Osteocyte (in vitro differentiated cells): ENCODE measurements around the gene CSPG5. TPM values are rescaled to one million over a fixed set of nuclear protein-coding genes. Genes with fewer than 3 reads are reported as not detected.

Experiments
- DNase-seq: peaks from one replicate; pipeline ENCODE4 v3.0.0; 2021; ENCODE audit warnings: mixed read lengths; ENCODE audit not compliant: unreplicated experiment; ENCODE audit errors: extremely low spot score
- H3K27ac Mint-ChIP-seq: one replicate; pipeline ENCODE4 v1.8.0; 2021; ENCODE audit warnings: mild to moderate bottlenecking, mixed read lengths; ENCODE audit not compliant: unreplicated experiment
- H3K27me3 Mint-ChIP-seq: one replicate; pipeline ENCODE4 v1.8.0; 2021; ENCODE audit warnings: mixed read lengths; ENCODE audit not compliant: unreplicated experiment
- H3K36me3 Mint-ChIP-seq: one replicate; pipeline ENCODE4 v1.8.0; 2021; ENCODE audit warnings: mixed read lengths; ENCODE audit not compliant: unreplicated experiment
- H3K4me1 Mint-ChIP-seq: one replicate; pipeline ENCODE4 v1.8.0; 2021; ENCODE audit warnings: mixed read lengths; ENCODE audit not compliant: unreplicated experiment
- H3K4me3 Mint-ChIP-seq: one replicate; pipeline ENCODE4 v1.8.0; 2021; ENCODE audit warnings: mild to moderate bottlenecking, moderate library complexity, mixed read lengths; ENCODE audit not compliant: unreplicated experiment
- H3K9me3 Mint-ChIP-seq: one replicate; pipeline ENCODE4 v1.8.0; 2021; ENCODE audit warnings: mixed read lengths; ENCODE audit not compliant: unreplicated experiment
- CTCF ChIP-seq: fragments of 200-600 bp; sonication (generic); IDR thresholded peaks from 2 replicates; pipeline ENCODE4 v1.5.0; 2021; ENCODE audit warnings: antibody characterized with exemption, mild to moderate bottlenecking, moderate library complexity
- total RNA-seq: library from RNA; stranded (reverse); gene quantifications from 2 replicates; pipeline ENCODE4 v1.2.1, GENCODE V29; 2021

Gene CSPG5
- total RNA-seq, 1 donor from 2014 or later = 0.59 TPM

GRCh38 chr3:47541583-47542108 is 37.0 kb downstream of the CSPG5 start:
- Mint-ChIP-seq H3K27me3 (no peaks in the 10 kb centered on the region), H3K4me1 (no peaks in the 10 kb centered on the region), H3K27ac (no peak overlapping the region), H3K4me3 (no peak overlapping the region), H3K36me3 (no peaks in the 10 kb centered on the region), H3K9me3 (no peaks in the 10 kb centered on the region)
- no peak for DNase-seq
- no peak for TF ChIP-seq CTCF

GRCh38 chr3:47540281-47540680 is 38.4 kb downstream of the CSPG5 start:
- H3K27ac Mint-ChIP-seq = no peak overlapping the region
- no peaks in the 10 kb centered on the region for H3K36me3 Mint-ChIP-seq
- no peak for DNase-seq
- no peaks in the 10 kb centered on the region for H3K9me3 Mint-ChIP-seq
- no peak for TF ChIP-seq CTCF
- no peaks in the 10 kb centered on the region for H3K4me1 Mint-ChIP-seq
- H3K27me3 Mint-ChIP-seq = no peaks in the 10 kb centered on the region
- no peak overlapping the region for H3K4me3 Mint-ChIP-seq

GRCh38 chr3:47536967-47537366 is 41.7 kb downstream of the CSPG5 start:
- TF ChIP-seq CTCF = no peak
- Mint-ChIP-seq H3K27me3 (peaks cover 10% of the 10 kb centered on the region), H3K4me1 (no peaks in the 10 kb centered on the region), H3K27ac (no peak overlapping the region), H3K9me3 (no peaks in the 10 kb centered on the region), H3K36me3 (no peaks in the 10 kb centered on the region), H3K4me3 (no peak overlapping the region)
- no peak for DNase-seq

GRCh38 chr3:47536221-47536891 is 42.3 kb downstream of the CSPG5 start:
- Mint-ChIP-seq H3K27ac (no peak overlapping the region), H3K27me3 (peaks cover 10% of the 10 kb centered on the region), H3K36me3 (no peaks in the 10 kb centered on the region), H3K4me1 (no peaks in the 10 kb centered on the region), H3K4me3 (no peak overlapping the region), H3K9me3 (no peaks in the 10 kb centered on the region)
- no peak for TF ChIP-seq CTCF
- no peak for DNase-seq

- TF ChIP-seq CTCF = no peak
- no peak overlapping the region for H3K27ac Mint-ChIP-seq
- no peaks in the 10 kb centered on the region for H3K9me3 Mint-ChIP-seq
- peaks cover 10% of the 10 kb centered on the region for H3K27me3 Mint-ChIP-seq
- no peak for DNase-seq
- H3K4me1 Mint-ChIP-seq = no peaks in the 10 kb centered on the region
- no peaks in the 10 kb centered on the region for H3K36me3 Mint-ChIP-seq
- no peak overlapping the region for H3K4me3 Mint-ChIP-seq
Measured at GRCh38 chr3:47533996-47534454, 44.6 kb downstream of the CSPG5 start.
